GM19397 (cell line): ENCODE measurements around the gene GREM1.

Experiments used
- ATAC-seq: cut with Tn5 transposase; IDR thresholded peaks from one replicate; pipeline ENCODE4 v1.9.1; 2021; ENCODE audit warnings: mild to moderate bottlenecking, moderate library complexity; ENCODE audit not compliant: unreplicated experiment

The GREM1 gene

DNA sequence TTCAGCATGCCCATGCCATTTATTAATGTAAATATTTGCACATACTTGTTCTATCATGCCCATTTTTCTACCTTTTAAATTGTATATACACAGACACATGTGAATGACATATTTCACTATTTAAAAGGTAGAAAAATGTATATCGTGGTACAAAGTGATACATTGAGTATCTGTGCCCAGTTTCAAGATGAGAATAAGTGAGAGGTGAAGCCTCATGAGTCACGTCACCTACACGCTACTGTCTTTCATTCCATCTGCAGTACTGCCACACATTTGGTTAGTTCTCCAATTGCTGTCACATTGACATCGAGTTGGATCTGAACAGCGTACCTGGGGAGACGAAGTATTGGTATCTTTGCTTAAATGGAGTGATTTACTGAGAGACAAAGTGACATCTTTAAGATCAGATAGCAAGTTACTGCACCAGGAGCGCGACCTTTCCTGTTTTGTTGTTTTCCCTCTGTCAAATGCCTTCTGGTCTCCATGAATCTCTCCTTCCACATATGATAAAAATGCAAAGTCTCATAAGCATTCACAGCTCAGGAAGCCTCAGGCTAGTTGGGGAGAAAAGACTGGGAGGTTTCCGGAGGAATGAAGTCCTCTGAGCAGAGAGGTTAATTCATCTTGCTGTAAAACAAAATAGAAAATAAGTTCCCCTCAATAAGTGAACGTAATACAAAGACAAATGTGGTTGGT is 12.0 kb downstream of the GREM1 start:
- no peak for ATAC-seq

DNA sequence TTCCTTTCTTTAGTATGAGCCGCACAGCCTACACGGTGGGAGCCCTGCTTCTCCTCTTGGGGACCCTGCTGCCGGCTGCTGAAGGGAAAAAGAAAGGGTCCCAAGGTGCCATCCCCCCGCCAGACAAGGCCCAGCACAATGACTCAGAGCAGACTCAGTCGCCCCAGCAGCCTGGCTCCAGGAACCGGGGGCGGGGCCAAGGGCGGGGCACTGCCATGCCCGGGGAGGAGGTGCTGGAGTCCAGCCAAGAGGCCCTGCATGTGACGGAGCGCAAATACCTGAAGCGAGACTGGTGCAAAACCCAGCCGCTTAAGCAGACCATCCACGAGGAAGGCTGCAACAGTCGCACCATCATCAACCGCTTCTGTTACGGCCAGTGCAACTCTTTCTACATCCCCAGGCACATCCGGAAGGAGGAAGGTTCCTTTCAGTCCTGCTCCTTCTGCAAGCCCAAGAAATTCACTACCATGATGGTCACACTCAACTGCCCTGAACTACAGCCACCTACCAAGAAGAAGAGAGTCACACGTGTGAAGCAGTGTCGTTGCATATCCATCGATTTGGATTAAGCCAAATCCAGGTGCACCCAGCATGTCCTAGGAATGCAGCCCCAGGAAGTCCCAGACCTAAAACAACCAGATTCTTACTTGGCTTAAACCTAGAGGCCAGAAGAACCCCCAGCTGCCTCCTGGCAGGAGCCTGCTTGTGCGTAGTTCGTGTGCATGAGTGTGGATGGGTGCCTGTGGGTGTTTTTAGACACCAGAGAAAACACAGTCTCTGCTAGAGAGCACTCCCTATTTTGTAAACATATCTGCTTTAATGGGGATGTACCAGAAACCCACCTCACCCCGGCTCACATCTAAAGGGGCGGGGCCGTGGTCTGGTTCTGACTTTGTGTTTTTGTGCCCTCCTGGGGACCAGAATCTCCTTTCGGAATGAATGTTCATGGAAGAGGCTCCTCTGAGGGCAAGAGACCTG is 13.2 kb downstream of the GREM1 start:
- no peak for ATAC-seq

DNA sequence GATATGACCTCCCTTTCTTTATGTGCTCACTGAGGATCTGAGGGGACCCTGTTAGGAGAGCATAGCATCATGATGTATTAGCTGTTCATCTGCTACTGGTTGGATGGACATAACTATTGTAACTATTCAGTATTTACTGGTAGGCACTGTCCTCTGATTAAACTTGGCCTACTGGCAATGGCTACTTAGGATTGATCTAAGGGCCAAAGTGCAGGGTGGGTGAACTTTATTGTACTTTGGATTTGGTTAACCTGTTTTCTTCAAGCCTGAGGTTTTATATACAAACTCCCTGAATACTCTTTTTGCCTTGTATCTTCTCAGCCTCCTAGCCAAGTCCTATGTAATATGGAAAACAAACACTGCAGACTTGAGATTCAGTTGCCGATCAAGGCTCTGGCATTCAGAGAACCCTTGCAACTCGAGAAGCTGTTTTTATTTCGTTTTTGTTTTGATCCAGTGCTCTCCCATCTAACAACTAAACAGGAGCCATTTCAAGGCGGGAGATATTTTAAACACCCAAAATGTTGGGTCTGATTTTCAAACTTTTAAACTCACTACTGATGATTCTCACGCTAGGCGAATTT is 14.9 kb downstream of the GREM1 start:
- ATAC-seq, result no peak

GRCh38 chr15:32733281-32733680 is 15.5 kb downstream of the GREM1 start:
- no peak for ATAC-seq

GRCh38 chr15:32735989-32736700 is 18.3 kb downstream of the GREM1 start:
- ATAC-seq, result no peak

DNA sequence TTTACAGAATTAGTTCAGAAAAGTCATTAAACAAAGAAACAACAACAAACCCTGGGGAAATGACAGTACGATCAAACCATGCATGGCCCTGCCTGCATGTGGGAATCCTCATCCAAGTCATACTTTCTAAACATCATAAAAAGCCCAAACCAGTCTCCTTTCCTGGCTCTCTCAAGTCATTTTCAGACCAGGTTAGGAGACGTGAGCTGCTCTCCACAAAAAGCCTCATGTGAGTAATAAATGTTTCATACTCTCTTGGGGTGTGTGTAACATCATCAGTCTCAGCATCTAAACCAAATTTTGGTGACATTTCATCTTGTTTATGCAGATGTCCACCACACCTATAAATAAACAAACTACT is 18.9 kb downstream of the GREM1 start:
- no peak for ATAC-seq

- no peak for ATAC-seq
Observed at GRCh38 chr15:32737304-32737703, 19.5 kb downstream of the GREM1 start.

GRCh38 chr15:32738666-32739065 is 20.9 kb downstream of the GREM1 start:
- ATAC-seq, result no peak

DNA sequence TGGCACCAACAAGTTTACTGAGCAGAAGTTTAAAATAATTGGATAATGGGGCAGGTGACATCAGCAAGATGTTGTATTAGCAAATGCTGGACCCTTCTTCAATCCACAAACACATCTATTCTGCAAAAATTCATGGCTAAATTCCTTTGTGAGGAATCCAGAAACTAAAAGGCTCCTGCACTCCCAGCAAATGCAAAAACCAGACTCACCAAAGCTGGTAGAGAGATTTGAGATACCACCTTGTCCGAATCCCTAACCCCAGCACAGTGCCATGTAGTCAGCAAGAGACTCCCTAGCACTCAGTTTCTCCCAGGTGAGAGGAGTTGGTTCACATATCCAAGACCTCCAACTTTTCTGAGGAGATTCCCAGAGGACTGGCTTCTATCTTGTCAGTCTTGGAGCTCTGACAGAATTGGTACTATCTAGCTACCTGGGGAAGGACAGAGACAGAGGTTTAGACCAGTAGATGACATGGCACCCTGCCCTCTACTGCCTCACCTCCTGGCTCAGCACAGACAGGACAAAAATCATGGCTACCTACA is 21.8 kb downstream of the GREM1 start:
- ATAC-seq, result no peak

DNA sequence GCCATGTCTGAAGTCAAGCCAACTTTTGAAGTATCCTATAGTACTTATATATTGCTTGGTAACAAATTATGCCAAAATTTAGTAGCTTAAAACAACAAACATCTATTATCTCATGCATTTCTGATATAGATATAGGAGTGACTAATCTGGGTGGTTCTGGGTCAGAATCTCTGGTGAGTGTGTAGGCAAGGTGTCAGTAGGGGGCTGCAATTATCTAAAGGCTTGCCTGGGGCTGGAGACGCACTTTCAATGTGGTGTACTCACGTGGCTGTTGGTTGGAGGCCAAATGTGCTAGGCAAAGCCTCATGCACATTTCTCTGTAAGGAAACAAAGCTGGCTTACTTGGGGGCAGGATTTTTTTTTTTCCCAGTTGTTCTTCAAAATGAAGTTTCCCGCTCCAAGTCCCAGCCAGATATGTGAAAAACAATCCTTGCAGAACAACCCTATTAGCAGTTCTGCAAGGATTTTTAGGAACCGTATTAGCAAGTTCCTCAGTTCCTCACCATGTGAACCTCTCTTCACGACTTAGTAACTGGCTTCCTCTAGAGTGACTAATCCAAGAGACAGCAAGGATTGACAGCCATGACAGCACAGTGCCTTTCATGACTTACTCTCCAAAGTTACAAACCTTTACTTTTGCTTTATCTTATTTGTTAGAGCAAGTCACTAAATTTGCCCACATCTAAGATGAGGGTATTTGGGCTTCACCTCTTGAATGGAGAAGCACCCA is 25.8 kb downstream of the GREM1 start:
- ATAC-seq, result no peak

GRCh38 chr15:32746116-32746857 is 28.5 kb downstream of the GREM1 start:
- no peak for ATAC-seq

GRCh38 chr15:32747921-32748342 is 30.1 kb downstream of the GREM1 start:
- no peak for ATAC-seq

- no peak for ATAC-seq
Observed at GRCh38 chr15:32750979-32751378, 33.2 kb downstream of the GREM1 start.

GRCh38 chr15:32757426-32757825 is 39.6 kb downstream of the GREM1 start:
- no peak for ATAC-seq

GRCh38 chr15:32763295-32763694 is 45.5 kb downstream of the GREM1 start:
- no peak for ATAC-seq

DNA sequence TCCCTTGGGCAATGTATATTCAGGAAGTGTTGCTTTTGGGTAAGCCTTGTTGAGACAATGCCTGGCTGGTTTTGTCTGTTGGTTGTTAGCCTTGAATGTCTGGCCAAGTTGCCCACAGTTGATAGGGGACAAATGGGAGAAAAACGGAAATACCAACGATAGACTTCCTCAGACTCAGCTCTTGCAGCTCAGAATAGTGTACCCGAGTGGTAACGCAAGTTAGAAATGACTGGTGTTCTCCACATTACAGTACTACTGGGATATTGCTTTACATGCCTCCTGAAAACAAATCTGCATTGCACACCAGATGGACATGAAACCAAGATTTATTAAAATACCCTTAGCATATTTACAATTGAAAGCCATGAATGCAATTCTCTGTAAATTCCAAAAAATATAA is 47.4 kb downstream of the GREM1 start:
- ATAC-seq, result no peak

DNA sequence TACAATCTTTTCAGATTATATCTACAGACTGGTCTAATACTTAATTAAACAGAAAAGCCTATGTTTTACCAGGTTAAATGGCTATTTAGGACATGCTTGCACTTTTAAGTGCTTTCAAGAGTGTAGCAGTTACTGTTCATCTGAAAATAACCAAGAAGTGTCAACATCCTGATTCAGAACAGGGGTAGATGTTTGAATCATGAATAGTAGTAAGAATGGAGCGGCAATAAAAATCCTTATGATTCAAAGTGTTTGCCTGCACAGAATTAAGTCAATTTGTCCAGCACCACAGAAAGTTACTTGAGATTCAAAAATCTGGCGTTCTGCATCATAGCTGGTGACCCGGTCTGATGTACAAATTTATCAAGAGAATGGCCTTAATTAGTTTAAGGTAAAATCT is 48.3 kb downstream of the GREM1 start:
- ATAC-seq, result no peak

- no peak for ATAC-seq
Observed at GRCh38 chr15:32767236-32767635, 49.4 kb downstream of the GREM1 start.

GRCh38 chr15:32774022-32774421 is 56.2 kb downstream of the GREM1 start:
- ATAC-seq, result no peak

DNA sequence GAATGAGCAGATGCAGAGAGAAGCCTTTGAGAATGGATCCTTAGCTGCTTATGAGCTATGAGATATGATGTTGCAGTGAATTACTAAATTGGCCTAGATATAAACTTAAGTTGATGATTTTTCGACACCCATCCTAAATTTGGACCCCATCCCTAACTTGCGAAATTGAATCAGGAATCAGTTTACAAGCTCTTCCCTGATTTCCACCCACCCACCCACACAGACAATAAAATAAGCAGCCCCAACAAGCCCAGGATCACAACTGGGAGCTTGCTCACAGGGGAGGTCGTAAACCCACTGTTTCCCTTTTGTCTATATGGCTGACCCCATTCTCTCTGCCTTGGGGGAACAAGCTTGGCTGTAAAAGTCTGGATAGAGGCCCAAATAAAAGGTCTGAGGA is 57.3 kb downstream of the GREM1 start:
- ATAC-seq, result no peak
